ENCODE data around the gene IVNS1ABP.

Gene IVNS1ABP

DNA sequence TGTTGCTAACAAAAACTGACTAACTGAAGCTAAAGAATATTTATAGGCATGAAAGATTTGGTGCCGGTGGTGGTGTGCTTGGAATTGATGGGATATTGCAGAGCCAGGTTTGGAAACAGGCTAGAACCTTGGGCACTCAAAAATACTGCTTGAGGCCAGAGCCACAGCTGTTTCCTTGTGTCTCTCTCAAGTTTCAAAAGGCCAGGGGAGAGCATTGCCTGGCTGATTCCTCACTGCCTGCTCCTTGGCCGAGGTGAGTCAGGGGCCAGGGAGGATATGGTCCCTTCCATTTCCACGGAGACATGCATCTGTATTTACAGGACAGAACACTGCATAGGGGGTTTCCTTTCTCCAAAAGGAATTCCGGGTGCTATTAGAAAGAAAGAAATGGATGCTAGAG, 36.1 kb upstream of the IVNS1ABP start:
- no peak for TF ChIP-seq EZH2phosphoT487 (IDR thresholded peaks at IDR 0.05; ENCODE audit: borderline replicate concordance, low read length)
- TF ChIP-seq, protein P1, sequence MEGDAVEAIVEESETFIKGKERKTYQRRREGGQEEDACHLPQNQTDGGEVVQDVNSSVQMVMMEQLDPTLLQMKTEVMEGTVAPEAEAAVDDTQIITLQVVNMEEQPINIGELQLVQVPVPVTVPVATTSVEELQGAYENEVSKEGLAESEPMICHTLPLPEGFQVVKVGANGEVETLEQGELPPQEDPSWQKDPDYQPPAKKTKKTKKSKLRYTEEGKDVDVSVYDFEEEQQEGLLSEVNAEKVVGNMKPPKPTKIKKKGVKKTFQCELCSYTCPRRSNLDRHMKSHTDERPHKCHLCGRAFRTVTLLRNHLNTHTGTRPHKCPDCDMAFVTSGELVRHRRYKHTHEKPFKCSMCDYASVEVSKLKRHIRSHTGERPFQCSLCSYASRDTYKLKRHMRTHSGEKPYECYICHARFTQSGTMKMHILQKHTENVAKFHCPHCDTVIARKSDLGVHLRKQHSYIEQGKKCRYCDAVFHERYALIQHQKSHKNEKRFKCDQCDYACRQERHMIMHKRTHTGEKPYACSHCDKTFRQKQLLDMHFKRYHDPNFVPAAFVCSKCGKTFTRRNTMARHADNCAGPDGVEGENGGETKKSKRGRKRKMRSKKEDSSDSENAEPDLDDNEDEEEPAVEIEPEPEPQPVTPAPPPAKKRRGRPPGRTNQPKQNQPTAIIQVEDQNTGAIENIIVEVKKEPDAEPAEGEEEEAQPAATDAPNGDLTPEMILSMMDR (IDR thresholded peaks at IDR 0.05; ENCODE audit: low read depth, low read length, poor library complexity, severe bottlenecking) = no peak
- H3K4me1 ChIP-seq (ENCODE audit: control insufficient read depth, low read length) = no peaks in the 10 kb centered on the region
- H4K20me1 ChIP-seq (ENCODE audit: control insufficient read depth, insufficient read depth, low read depth, low read length) = no peaks in the 10 kb centered on the region
- no peak overlapping the region for H3K27ac ChIP-seq (ENCODE audit: low read depth, low read length)
- H3K4me3 ChIP-seq (ENCODE audit: low read length) = no peak overlapping the region
- no peaks in the 10 kb centered on the region for H3K9me3 ChIP-seq (ENCODE audit: control insufficient read depth, insufficient read depth, low read length)
- H3K4me2 ChIP-seq (ENCODE audit: low read length) = no peak overlapping the region
- no peaks in the 10 kb centered on the region for H3K79me2 ChIP-seq (ENCODE audit: control insufficient read depth, low read length)
- H3K27me3 ChIP-seq (ENCODE audit: control insufficient read depth, low read length) = no peaks in the 10 kb centered on the region
- H3F3A ChIP-seq (ENCODE audit: control insufficient read depth, insufficient read depth) = no peaks in the 10 kb centered on the region
- H3K36me3 ChIP-seq (ENCODE audit: control insufficient read depth, low read length) = no peaks in the 10 kb centered on the region
- H3K9me2 ChIP-seq (replicated peaks; ENCODE audit: control insufficient read depth, low read length) = no peaks in the 10 kb centered on the region

DNA sequence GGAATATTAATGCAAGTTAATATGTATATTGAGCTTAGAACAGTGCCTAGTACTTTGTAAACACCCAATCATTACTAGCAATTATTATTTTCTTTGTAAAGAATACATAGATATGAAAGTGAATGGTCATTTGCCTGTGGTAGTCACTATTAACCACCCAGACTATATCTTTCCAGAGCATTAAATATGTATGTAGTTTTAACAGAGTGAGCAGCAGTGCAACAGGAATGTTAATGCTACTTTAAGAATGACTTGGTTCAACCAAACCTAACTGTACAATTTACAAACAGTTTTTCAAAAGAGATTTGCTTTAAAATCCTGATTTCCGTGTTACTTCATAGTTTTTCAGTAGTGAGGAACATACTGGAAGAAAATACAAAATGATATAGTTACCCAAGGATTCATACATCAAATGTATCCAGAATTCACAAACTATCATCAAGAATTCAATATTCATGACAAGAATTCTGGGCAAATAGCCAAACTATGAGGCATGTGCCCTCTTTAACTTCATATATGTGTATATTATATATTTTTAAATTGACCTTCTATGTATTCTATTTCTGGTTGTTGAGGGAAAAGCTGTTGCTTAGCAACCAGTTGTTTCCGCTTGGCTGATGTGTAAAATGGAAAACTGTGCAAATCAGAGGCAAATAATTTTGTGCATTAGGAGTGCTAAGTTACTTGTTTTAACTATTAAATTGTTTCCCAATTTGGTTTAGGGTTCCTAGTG, 34.9 kb upstream of the IVNS1ABP start:
- Histone ChIP-seq H3K4me1 (ENCODE audit: control insufficient read depth, low read length) (no peaks in the 10 kb centered on the region), H3K36me3 (ENCODE audit: control insufficient read depth, low read length) (no peaks in the 10 kb centered on the region), H3K9me3 (ENCODE audit: control insufficient read depth, insufficient read depth, low read length) (no peaks in the 10 kb centered on the region), H3F3A (ENCODE audit: control insufficient read depth, insufficient read depth) (no peaks in the 10 kb centered on the region), H3K79me2 (ENCODE audit: control insufficient read depth, low read length) (no peaks in the 10 kb centered on the region), H3K4me3 (ENCODE audit: low read length) (no peak overlapping the region), H3K27ac (ENCODE audit: low read depth, low read length) (no peak overlapping the region), H3K9me2 (replicated peaks; ENCODE audit: control insufficient read depth, low read length) (no peaks in the 10 kb centered on the region), H3K4me2 (ENCODE audit: low read length) (no peak overlapping the region), H3K27me3 (ENCODE audit: control insufficient read depth, low read length) (no peaks in the 10 kb centered on the region), H4K20me1 (ENCODE audit: control insufficient read depth, insufficient read depth, low read depth, low read length) (no peaks in the 10 kb centered on the region)
- TF ChIP-seq, protein P1 (IDR thresholded peaks at IDR 0.05; ENCODE audit: low read depth, low read length, poor library complexity, severe bottlenecking) = no peak
- TF ChIP-seq EZH2phosphoT487 (IDR thresholded peaks at IDR 0.05; ENCODE audit: borderline replicate concordance, low read length) = no peak

DNA sequence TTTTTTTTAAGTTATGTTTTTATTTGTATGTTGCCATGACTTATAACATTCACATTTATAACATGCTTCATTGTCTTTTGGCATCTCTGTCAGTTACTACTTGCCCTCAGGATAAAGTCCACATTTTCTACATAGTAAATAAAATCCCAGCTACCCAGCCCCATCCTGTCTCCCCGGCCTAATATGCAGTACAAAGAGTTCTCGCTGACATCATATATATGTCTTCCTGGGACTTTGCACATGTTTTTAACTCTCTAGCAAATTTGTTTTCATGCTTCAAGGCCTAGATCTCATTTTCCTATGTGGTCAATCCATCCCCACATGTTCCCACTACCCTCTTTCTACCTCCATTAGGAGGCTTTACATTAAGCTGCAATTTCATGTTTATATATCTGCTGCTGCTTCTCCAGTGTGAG, 33.0 kb upstream of the IVNS1ABP start:
- Histone ChIP-seq H4K20me1 (ENCODE audit: control insufficient read depth, insufficient read depth, low read depth, low read length) (no peaks in the 10 kb centered on the region), H3K9me3 (ENCODE audit: control insufficient read depth, insufficient read depth, low read length) (no peaks in the 10 kb centered on the region), H3K9me2 (replicated peaks; ENCODE audit: control insufficient read depth, low read length) (no peaks in the 10 kb centered on the region), H3K4me2 (ENCODE audit: low read length) (no peak overlapping the region), H3K4me1 (ENCODE audit: control insufficient read depth, low read length) (peaks cover 6% of the 10 kb centered on the region; the same call in 1 of the 2 replicates), H3K27me3 (ENCODE audit: control insufficient read depth, low read length) (no peaks in the 10 kb centered on the region), H3K27ac (ENCODE audit: low read depth, low read length) (no peak overlapping the region), H3K36me3 (ENCODE audit: control insufficient read depth, low read length) (no peaks in the 10 kb centered on the region), H3K4me3 (ENCODE audit: low read length) (no peak overlapping the region), H3K79me2 (ENCODE audit: control insufficient read depth, low read length) (no peaks in the 10 kb centered on the region), H3F3A (ENCODE audit: control insufficient read depth, insufficient read depth) (no peaks in the 10 kb centered on the region)
- TF ChIP-seq EZH2phosphoT487 (IDR thresholded peaks at IDR 0.05; ENCODE audit: borderline replicate concordance, low read length) = no peak
- TF ChIP-seq, protein P1 (IDR thresholded peaks at IDR 0.05; ENCODE audit: low read depth, low read length, poor library complexity, severe bottlenecking) = no peak
